WTC11 (cell line): Measurements from ENCODE around the gene RPL22L1. TPM values are rescaled to one million over a fixed set of nuclear protein-coding genes. Genes with fewer than 3 reads are reported as not detected.

ENCODE experiments used
- ATAC-seq: fragments of 200-7000 bp; cut with Tn5 transposase; 2 replicates; pipeline ENCODE4 v1.10.0; 2021; ENCODE audit warnings: mild to moderate bottlenecking, moderate library complexity
- CTCF ChIA-PET: fragments of 300-600 bp; sonication (Branson Sonifier 250); formaldehyde crosslinking; loops from one replicate; lab custom pipeline; 2021; ENCODE audit warnings: antibody characterized with exemption; lab: Charles Lee
- POLR2A ChIA-PET: fragments of 350-600 bp; sonication (Branson Sonifier 250); formaldehyde crosslinking; loops from one replicate; lab custom pipeline; 2021; ENCODE audit warnings: antibody characterized with exemption; lab: Charles Lee
- DNase-seq: peaks from one replicate; pipeline ENCODE4 v3.0.0; 2021; ENCODE audit warnings: low spot score
- H3K27ac Mint-ChIP-seq: 2 replicates; pipeline ENCODE4 v1.8.0; 2021; ENCODE audit warnings: mixed read lengths
- H3K27me3 Mint-ChIP-seq: 2 replicates; pipeline ENCODE4 v1.8.0; 2021; ENCODE audit warnings: low read depth, mild to moderate bottlenecking, moderate library complexity, mixed read lengths
- H3K36me3 Mint-ChIP-seq: 2 replicates; pipeline ENCODE4 v1.8.0; 2021; ENCODE audit warnings: mixed read lengths
- H3K4me1 Mint-ChIP-seq: 2 replicates; pipeline ENCODE4 v1.8.0; 2022; ENCODE audit warnings: mixed read lengths
- H3K4me3 Mint-ChIP-seq: 2 replicates; pipeline ENCODE4 v1.8.0; 2021; ENCODE audit warnings: mild to moderate bottlenecking, moderate library complexity, mixed read lengths
- H3K9me3 Mint-ChIP-seq: 2 replicates; pipeline ENCODE4 v1.8.0; 2021; ENCODE audit warnings: mixed read lengths
- CREB1 ChIP-seq: sonication (generic); formaldehyde crosslinking; IDR thresholded peaks from 2 replicates; pipeline ENCODE4 v1.8.0; 2023; ENCODE audit warnings: mild to moderate bottlenecking, missing genetic modification reagents
- ELF4 ChIP-seq: sonication (generic); formaldehyde crosslinking; IDR thresholded peaks from 2 replicates; pipeline ENCODE4 v1.8.1; 2022; ENCODE audit warnings: low read depth, mild to moderate bottlenecking, moderate library complexity, missing genetic modification reagents
- EMX1 ChIP-seq: fragments of 250-450 bp; sonication (Bioruptor Pico); IDR thresholded peaks from 2 replicates; pipeline ENCODE4 v1.8.0; 2021; ENCODE audit warnings: mild to moderate bottlenecking
- ETV6 ChIP-seq: sonication (generic); formaldehyde crosslinking; IDR thresholded peaks from 2 replicates; pipeline ENCODE4 v1.8.1; 2022; ENCODE audit warnings: mild to moderate bottlenecking, missing genetic modification reagents
- FOXJ3 ChIP-seq: sonication (generic); formaldehyde crosslinking; IDR thresholded peaks from 2 replicates; pipeline ENCODE4 v1.9.0; 2021; ENCODE audit warnings: missing genetic modification reagents, mild to moderate bottlenecking, borderline replicate concordance
- NFYB ChIP-seq: sonication (generic); formaldehyde crosslinking; conservative IDR thresholded peaks from 2 replicates; pipeline ENCODE4 v1.8.0; 2022; ENCODE audit warnings: low read depth, missing genetic modification reagents
- RORB ChIP-seq: fragments of 250-450 bp; sonication (Bioruptor Pico); IDR thresholded peaks from 2 replicates; pipeline ENCODE4 v1.9.0; 2021; ENCODE audit warnings: mild to moderate bottlenecking
- SOX15 ChIP-seq: fragments of 250-450 bp; sonication (Bioruptor Pico); IDR thresholded peaks from 2 replicates; pipeline ENCODE4 v1.9.0; 2021; ENCODE audit warnings: mild to moderate bottlenecking
- TEAD1 ChIP-seq: sonication (generic); formaldehyde crosslinking; IDR thresholded peaks from 2 replicates; pipeline ENCODE4 v1.8.0; 2022; ENCODE audit warnings: mild to moderate bottlenecking, missing genetic modification reagents
- TEAD4 ChIP-seq: sonication (generic); formaldehyde crosslinking; IDR thresholded peaks from 2 replicates; pipeline ENCODE4 v1.8.0; 2022; ENCODE audit warnings: mild to moderate bottlenecking, missing genetic modification reagents
- TP53 ChIP-seq: sonication (generic); formaldehyde crosslinking; IDR thresholded peaks from 2 replicates; pipeline ENCODE4 v1.8.1; 2023; ENCODE audit warnings: mild to moderate bottlenecking, missing genetic modification reagents
- ZBTB21 ChIP-seq: sonication (generic); formaldehyde crosslinking; IDR thresholded peaks from 2 replicates; pipeline ENCODE4 v1.8.1; 2023; ENCODE audit warnings: mild to moderate bottlenecking, missing genetic modification reagents, borderline replicate concordance
- ZNF121 ChIP-seq: sonication (generic); formaldehyde crosslinking; IDR thresholded peaks from 2 replicates; pipeline ENCODE4 v1.8.0; 2023; ENCODE audit warnings: missing genetic modification reagents
- ZNF219 ChIP-seq: sonication (generic); formaldehyde crosslinking; IDR thresholded peaks from 2 replicates; pipeline ENCODE4 v1.8.0; 2023; ENCODE audit warnings: missing genetic modification reagents, mild to moderate bottlenecking, borderline replicate concordance
- ZNF423 ChIP-seq: fragments of 250-450 bp; sonication (Bioruptor Pico); IDR thresholded peaks from 2 replicates; pipeline ENCODE4 v2.1.2; 2022; ENCODE audit warnings: mild to moderate bottlenecking, moderate library complexity
- ZNF671 ChIP-seq: fragments of 250-450 bp; sonication (Bioruptor Pico); IDR thresholded peaks from 2 replicates; pipeline ENCODE4 v1.8.0; 2021; ENCODE audit warnings: mild to moderate bottlenecking
- total RNA-seq: library from RNA; stranded (reverse); gene quantifications from 3 replicates; pipeline ENCODE4 v1.2.3, GENCODE V29; 2021
- TF ChIP-seq, protein P1 (sequence below): sonication (generic); formaldehyde crosslinking; IDR thresholded peaks from 2 replicates; pipeline ENCODE4 v1.8.1; 2023; ENCODE audit warnings: mild to moderate bottlenecking, missing genetic modification reagents
- TF ChIP-seq, protein P2 (sequence below): fragments of 250-450 bp; sonication (Bioruptor Pico); conservative IDR thresholded peaks from 2 replicates; pipeline ENCODE4 v1.9.0; 2021; ENCODE audit warnings: mild to moderate bottlenecking
- TF ChIP-seq, protein P3 (sequence below): sonication (generic); formaldehyde crosslinking; IDR thresholded peaks from 2 replicates; pipeline ENCODE4 v1.8.1; 2023; ENCODE audit warnings: mild to moderate bottlenecking, missing genetic modification reagents, borderline replicate concordance
- TF ChIP-seq, protein P4 (sequence below): fragments of 250-450 bp; sonication (Bioruptor Pico); IDR thresholded peaks from 2 replicates; pipeline ENCODE4 v1.9.0; 2021; ENCODE audit warnings: moderate library complexity, mild to moderate bottlenecking, inconsistent platforms, borderline replicate concordance
- TF ChIP-seq, protein P5 (sequence below): fragments of 250-450 bp; sonication (Bioruptor Pico); IDR thresholded peaks from 2 replicates; pipeline ENCODE4 v1.9.0; 2021; ENCODE audit warnings: mild to moderate bottlenecking
- TF ChIP-seq, protein P6 (sequence below): sonication (generic); formaldehyde crosslinking; IDR thresholded peaks from 2 replicates; pipeline ENCODE4 v1.8.1; 2022; ENCODE audit warnings: low read depth, missing genetic modification reagents, borderline replicate concordance

Gene RPL22L1
- total RNA-seq, 1 experiment from 2014 or later = 169 TPM

DNA sequence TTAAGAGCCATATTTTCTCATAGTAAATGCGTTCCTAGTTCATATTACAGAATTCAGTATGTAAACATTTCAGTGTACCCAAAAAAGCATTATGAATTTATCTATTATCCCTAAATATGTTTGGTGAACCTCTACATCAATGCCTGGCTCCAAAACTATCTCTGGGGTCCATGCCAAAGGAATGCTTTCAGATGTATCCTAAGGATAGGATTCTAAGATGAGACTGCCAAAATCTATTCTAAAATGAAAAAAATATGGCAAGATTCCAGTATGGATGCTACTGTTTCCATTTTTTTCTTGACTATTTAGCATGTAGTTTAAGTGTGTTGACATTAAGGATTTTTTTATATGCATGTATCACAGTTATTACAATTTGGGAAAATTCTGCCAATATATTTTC is 19.6 kb upstream of the RPL22L1 start:
- no peaks in the 10 kb centered on the region; the same call in 1 of the 2 replicates for H3K36me3 Mint-ChIP-seq
- no peaks in the 10 kb centered on the region for H3K27me3 Mint-ChIP-seq
- H3K4me1 Mint-ChIP-seq = no peaks in the 10 kb centered on the region
- no peak overlapping the region for H3K27ac Mint-ChIP-seq
- POLR2A ChIA-PET = no interaction called here
- DNase-seq = no peak
- TF ChIP-seq NFYB (CRISPR knock-in tag) (no peak), RORB (no peak), ZNF671 (CRISPR knock-in tag) (no peak), TP53 (CRISPR knock-in tag) (no peak), ZNF219 (CRISPR knock-in tag) (no peak), CREB1 (CRISPR knock-in tag) (no peak), ZNF121 (CRISPR knock-in tag) (no peak), ETV6 (CRISPR knock-in tag) (no peak), EMX1 (CRISPR knock-in tag) (no peak), TEAD4 (CRISPR knock-in tag) (no peak), TEAD1 (CRISPR knock-in tag) (no peak), ELF4 (CRISPR knock-in tag) (no peak), SOX15 (no peak)
- TF ChIP-seq, protein P1, sequence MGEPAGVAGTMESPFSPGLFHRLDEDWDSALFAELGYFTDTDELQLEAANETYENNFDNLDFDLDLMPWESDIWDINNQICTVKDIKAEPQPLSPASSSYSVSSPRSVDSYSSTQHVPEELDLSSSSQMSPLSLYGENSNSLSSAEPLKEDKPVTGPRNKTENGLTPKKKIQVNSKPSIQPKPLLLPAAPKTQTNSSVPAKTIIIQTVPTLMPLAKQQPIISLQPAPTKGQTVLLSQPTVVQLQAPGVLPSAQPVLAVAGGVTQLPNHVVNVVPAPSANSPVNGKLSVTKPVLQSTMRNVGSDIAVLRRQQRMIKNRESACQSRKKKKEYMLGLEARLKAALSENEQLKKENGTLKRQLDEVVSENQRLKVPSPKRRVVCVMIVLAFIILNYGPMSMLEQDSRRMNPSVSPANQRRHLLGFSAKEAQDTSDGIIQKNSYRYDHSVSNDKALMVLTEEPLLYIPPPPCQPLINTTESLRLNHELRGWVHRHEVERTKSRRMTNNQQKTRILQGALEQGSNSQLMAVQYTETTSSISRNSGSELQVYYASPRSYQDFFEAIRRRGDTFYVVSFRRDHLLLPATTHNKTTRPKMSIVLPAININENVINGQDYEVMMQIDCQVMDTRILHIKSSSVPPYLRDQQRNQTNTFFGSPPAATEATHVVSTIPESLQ (CRISPR knock-in tag) = no peak
- TF ChIP-seq, protein P2, sequence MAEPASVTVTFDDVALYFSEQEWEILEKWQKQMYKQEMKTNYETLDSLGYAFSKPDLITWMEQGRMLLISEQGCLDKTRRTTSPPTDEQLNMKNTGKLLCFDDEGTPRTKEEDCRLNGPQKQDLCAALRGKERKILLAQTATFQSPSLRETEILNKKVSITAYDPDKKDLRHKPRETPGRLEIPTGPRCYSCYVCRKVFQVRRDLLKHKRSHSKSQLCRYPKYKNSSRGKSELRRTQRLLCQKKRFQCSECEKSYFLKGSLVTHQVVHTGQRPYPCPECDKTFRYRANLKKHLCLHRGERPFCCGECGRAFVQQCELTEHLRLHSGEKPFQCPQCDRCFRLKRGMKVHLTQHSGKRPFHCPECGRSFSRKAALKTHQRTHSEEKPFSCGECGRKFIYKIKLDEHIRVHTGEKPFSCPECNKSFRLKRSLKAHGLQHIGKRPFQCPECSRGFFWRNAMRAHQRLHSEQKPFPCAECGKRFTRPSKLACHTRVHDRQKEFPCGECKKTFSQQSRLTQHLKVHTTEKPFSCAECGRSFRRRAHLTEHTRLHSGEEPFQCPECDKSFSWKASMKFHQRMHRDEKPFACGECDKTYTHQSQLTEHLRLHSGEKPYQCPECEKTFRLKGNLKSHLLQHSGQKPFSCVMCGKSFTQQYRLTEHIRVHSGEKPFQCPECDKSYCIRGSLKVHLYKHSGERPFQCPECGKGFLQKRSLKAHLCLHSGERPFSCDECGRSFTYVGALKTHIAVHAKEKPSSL (CRISPR knock-in tag) = no peak
- TF ChIP-seq, protein P3, sequence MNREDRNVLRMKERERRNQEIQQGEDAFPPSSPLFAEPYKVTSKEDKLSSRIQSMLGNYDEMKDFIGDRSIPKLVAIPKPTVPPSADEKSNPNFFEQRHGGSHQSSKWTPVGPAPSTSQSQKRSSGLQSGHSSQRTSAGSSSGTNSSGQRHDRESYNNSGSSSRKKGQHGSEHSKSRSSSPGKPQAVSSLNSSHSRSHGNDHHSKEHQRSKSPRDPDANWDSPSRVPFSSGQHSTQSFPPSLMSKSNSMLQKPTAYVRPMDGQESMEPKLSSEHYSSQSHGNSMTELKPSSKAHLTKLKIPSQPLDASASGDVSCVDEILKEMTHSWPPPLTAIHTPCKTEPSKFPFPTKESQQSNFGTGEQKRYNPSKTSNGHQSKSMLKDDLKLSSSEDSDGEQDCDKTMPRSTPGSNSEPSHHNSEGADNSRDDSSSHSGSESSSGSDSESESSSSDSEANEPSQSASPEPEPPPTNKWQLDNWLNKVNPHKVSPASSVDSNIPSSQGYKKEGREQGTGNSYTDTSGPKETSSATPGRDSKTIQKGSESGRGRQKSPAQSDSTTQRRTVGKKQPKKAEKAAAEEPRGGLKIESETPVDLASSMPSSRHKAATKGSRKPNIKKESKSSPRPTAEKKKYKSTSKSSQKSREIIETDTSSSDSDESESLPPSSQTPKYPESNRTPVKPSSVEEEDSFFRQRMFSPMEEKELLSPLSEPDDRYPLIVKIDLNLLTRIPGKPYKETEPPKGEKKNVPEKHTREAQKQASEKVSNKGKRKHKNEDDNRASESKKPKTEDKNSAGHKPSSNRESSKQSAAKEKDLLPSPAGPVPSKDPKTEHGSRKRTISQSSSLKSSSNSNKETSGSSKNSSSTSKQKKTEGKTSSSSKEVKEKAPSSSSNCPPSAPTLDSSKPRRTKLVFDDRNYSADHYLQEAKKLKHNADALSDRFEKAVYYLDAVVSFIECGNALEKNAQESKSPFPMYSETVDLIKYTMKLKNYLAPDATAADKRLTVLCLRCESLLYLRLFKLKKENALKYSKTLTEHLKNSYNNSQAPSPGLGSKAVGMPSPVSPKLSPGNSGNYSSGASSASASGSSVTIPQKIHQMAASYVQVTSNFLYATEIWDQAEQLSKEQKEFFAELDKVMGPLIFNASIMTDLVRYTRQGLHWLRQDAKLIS (CRISPR knock-in tag) = no peak
- TF ChIP-seq, protein P4, sequence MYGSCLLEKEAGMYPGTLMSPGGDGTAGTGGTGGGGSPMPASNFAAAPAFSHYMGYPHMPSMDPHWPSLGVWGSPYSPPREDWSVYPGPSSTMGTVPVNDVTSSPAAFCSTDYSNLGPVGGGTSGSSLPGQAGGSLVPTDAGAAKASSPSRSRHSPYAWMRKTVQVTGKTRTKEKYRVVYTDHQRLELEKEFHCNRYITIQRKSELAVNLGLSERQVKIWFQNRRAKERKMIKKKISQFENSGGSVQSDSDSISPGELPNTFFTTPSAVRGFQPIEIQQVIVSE = no peak
- no peak for ATAC-seq
- H3K9me3 Mint-ChIP-seq = peaks cover under 1% of the 10 kb centered on the region; the same call in 1 of the 2 replicates
- no peak overlapping the region for H3K4me3 Mint-ChIP-seq
- CTCF ChIA-PET = interaction anchor here (0.6 kb wide), 1 partner anchor 127 kb away, joined by 3 read pairs; no protein-coding TSS in a partner anchor

DNA sequence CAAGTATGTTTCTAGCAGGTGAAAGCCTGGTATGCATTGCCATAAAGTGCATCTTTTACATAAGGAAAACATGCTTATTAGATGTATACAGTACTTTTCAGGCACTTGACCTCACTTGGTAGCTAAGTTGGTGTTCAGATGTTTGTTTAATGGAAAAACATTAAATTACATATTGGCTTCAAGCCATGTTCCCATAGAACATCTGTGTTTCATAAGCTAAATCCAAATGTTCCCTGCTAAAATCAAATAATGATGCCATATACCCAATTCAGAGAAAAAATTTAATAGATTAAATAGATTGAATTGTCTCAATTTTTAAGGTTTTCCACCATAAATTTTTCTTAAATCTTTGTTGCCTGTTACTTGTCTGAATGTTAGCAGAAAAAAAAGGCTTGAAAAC is 19.1 kb upstream of the RPL22L1 start:
- Mint-ChIP-seq H3K9me3 (peaks cover 5% of the 10 kb centered on the region; the same call in 1 of the 2 replicates), H3K27me3 (no peaks in the 10 kb centered on the region), H3K4me1 (peaks cover 5% of the 10 kb centered on the region), H3K36me3 (peaks cover 5% of the 10 kb centered on the region; the same call in 1 of the 2 replicates), H3K4me3 (no peak overlapping the region), H3K27ac (no peak overlapping the region)
- no peak for ATAC-seq
- ChIA-PET POLR2A (no interaction called here), CTCF (interaction anchor here (0.6 kb wide), 1 partner anchor 127 kb away, joined by 3 read pairs; no protein-coding TSS in a partner anchor)
- DNase-seq = no peak
- TF ChIP-seq ZBTB21 (CRISPR knock-in tag) = no peak
- no peak for TF ChIP-seq FOXJ3 (CRISPR knock-in tag)
- TF ChIP-seq ETV6 (CRISPR knock-in tag) = no peak
- no peak for TF ChIP-seq ZNF219 (CRISPR knock-in tag)
- TF ChIP-seq, protein P5, sequence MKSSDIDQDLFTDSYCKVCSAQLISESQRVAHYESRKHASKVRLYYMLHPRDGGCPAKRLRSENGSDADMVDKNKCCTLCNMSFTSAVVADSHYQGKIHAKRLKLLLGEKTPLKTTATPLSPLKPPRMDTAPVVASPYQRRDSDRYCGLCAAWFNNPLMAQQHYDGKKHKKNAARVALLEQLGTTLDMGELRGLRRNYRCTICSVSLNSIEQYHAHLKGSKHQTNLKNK = no peak
- TF ChIP-seq SOX15 = no peak
- TF ChIP-seq, protein P6, sequence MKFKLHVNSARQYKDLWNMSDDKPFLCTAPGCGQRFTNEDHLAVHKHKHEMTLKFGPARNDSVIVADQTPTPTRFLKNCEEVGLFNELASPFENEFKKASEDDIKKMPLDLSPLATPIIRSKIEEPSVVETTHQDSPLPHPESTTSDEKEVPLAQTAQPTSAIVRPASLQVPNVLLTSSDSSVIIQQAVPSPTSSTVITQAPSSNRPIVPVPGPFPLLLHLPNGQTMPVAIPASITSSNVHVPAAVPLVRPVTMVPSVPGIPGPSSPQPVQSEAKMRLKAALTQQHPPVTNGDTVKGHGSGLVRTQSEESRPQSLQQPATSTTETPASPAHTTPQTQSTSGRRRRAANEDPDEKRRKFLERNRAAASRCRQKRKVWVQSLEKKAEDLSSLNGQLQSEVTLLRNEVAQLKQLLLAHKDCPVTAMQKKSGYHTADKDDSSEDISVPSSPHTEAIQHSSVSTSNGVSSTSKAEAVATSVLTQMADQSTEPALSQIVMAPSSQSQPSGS (CRISPR knock-in tag) = no peak
- TF ChIP-seq, protein P3 (CRISPR knock-in tag) = no peak
- TF ChIP-seq ZNF423 = no peak
